Uterus (tissue), 4 donors: Measurements from ENCODE around the gene CBFA2T3. TPM values are rescaled to one million over a fixed set of nuclear protein-coding genes. Genes with fewer than 3 reads are reported as not detected.

Source experiments
- DNase-seq, 2 donors: peaks; one replicate each; pipeline ENCODE4 v3.0.0-alpha.2; 2019 to 2020
- H3K27ac ChIP-seq, 2 donors: fragments of 200-600 bp; sonication (generic); 1 replicate in 1 of 2; 2 replicates in 1 of 2; pipeline ENCODE4 v1.5.1; 2016 to 2018
- H3K27me3 ChIP-seq, 2 donors: fragments of 200-600 bp; sonication (generic); one replicate each; pipeline ENCODE4 v1.5.1; 2018 to 2019; ENCODE audit warnings: control low read depth in 1 of 2
- H3K36me3 ChIP-seq, 2 donors: fragments of 200-600 bp; sonication (generic); one replicate each; pipeline ENCODE4 v1.5.1; 2019; ENCODE audit warnings: control low read depth in 1 of 2
- H3K4me1 ChIP-seq, 2 donors: fragments of 200-600 bp; sonication (generic); one replicate each; pipeline ENCODE4 v1.5.1; 2018 to 2019; ENCODE audit warnings: control low read depth in 1 of 2
- H3K4me3 ChIP-seq, 2 donors: fragments of 200-600 bp; sonication (generic); 1 replicate in 1 of 2; 2 replicates in 1 of 2; pipeline ENCODE4 v1.5.1; 2018 to 2019; ENCODE audit warnings: mild to moderate bottlenecking in 1 of 2
- H3K9me3 ChIP-seq, 2 donors: fragments of 200-600 bp; sonication (generic); one replicate each; pipeline ENCODE4 v1.5.1; 2019; ENCODE audit warnings: control low read depth in 1 of 2
- POLR2A ChIP-seq, 2 donors: fragments of 450-650 bp; IDR thresholded peaks; one replicate each; pipeline ENCODE4 v1.6.1; 2016; ENCODE audit warnings: antibody characterized with exemption in 2 of 2, mild to moderate bottlenecking in 1 of 2, moderate library complexity in 1 of 2
- intact Hi-C: fragments of 100-400 bp; cut with DNase I; formaldehyde crosslinking; loops from one replicate; pipeline ENCODE4 v1.15.1; 2023; ENCODE audit warnings: low total_unique reads
- total RNA-seq, 4 donors: library from RNA; depleted of rRNA in 3 of 4; stranded (reverse); fragments of >200 nt in 3 of 4; gene quantifications; one replicate each; pipeline versions ENCODE4 v1.1.0 to v1.2.4, GENCODE V29; 2014 to 2023
- TF ChIP-seq, protein P1 (sequence below), 4 experiments: fragments of 200-600 bp in 2 of 4; fragments of 450-650 bp in 2 of 4; sonication (generic) in 2 of 4; IDR thresholded peaks; one replicate each; pipeline ENCODE4 v1.5.1; 2016 to 2019; ENCODE audit warnings: antibody characterized with exemption in 4 of 4, mild to moderate bottlenecking in 2 of 4, moderate library complexity in 1 of 4
- donor health status: DM: yes; HTN: yes; CAD: no.

Gene CBFA2T3
- total RNA-seq: 10 to 100 TPM in 1 of 4 donors, 1 to 10 TPM in 1, under 1 TPM in 2; under 0.01 to 12.1 (median 3.1) TPM

DNA sequence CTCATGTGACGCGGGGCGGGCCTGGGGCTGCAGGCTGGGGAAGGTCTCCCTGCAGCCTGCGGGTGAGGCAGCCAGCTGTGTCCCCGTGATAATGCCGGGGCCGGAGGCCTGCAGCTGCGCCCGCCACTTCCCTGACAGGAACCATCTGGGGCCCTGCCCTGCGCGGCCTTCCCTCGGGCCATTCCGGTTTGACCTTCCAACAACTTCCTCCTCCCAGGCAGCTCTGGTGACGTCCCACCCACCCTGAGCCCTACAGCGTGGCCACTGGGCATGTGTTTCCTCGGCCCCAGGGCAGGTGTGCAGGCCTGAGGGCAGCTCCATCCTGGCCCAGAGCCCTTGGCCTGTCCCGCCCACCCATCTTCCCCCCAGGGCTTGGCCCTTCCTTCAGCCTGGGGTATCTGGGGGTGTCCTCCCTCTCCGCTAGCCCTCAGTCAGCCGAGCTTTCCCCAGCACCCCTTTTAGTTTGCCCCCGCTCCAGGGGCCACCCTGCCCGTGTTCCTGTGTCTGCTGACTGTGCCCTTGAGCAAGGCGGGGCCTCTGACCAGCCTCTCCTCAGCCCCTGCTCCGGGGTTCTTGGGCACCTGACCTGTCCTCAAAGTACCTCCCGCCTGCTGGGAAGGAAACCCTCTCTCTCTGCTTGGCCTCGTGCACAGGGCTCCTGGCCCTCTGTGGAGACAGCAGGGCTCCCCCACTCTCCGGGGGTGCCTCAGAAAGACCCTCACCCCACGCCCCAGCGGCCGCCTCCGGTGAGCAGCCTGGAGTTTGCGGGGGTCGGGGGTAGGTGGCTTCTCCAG lies at the start of gene CBFA2T3:
TSS of gene CBFA2T3 (minus strand) at position 190 of the 794 bp plus-strand sequence. CDS start 400 bp downstream, outside the sequence.
- no peak for TF ChIP-seq POLR2A (IDR thresholded peaks at IDR 0.05)
- TF ChIP-seq, protein P1, sequence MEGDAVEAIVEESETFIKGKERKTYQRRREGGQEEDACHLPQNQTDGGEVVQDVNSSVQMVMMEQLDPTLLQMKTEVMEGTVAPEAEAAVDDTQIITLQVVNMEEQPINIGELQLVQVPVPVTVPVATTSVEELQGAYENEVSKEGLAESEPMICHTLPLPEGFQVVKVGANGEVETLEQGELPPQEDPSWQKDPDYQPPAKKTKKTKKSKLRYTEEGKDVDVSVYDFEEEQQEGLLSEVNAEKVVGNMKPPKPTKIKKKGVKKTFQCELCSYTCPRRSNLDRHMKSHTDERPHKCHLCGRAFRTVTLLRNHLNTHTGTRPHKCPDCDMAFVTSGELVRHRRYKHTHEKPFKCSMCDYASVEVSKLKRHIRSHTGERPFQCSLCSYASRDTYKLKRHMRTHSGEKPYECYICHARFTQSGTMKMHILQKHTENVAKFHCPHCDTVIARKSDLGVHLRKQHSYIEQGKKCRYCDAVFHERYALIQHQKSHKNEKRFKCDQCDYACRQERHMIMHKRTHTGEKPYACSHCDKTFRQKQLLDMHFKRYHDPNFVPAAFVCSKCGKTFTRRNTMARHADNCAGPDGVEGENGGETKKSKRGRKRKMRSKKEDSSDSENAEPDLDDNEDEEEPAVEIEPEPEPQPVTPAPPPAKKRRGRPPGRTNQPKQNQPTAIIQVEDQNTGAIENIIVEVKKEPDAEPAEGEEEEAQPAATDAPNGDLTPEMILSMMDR (IDR thresholded peaks at IDR 0.05): no peak
- H3K27me3 ChIP-seq: no peaks in the 10 kb centered on the region
- intact Hi-C loops: no loop called here

GRCh38 chr16:89026121-89026612 lies 49.2 kb upstream of the CBFA2T3 start:
- intact Hi-C loops: no loop called here
- Histone ChIP-seq H3K4me1 (no peaks in the 10 kb centered on the region), H3K36me3 (no peaks in the 10 kb centered on the region), H3K9me3 (no peaks in the 10 kb centered on the region), H3K27ac (no peak overlapping the region), H3K4me3 (no peak overlapping the region), H3K27me3 (no peaks in the 10 kb centered on the region)
- TF ChIP-seq POLR2A (IDR thresholded peaks at IDR 0.05): no peak
- TF ChIP-seq, protein P1 (IDR thresholded peaks at IDR 0.05): no peak
- DNase-seq: no peak

More for the DNA sequence above, at the start of gene CBFA2T3:
- Histone ChIP-seq H3K27ac (no peak within 1 kb of the TSS), H3K4me3 (no peak within 1 kb of the TSS), H3K4me1 (no peaks in the 10 kb centered on the region), H3K9me3 (no peaks in the 10 kb centered on the region), H3K36me3 (no peaks in the 10 kb centered on the region)
- DNase-seq: peak; percentile 34 to 64

GRCh38 chr16:89025636-89026035 lies 48.6 kb upstream of the CBFA2T3 start:
- H3K27me3 ChIP-seq: no peaks in the 10 kb centered on the region

DNA sequence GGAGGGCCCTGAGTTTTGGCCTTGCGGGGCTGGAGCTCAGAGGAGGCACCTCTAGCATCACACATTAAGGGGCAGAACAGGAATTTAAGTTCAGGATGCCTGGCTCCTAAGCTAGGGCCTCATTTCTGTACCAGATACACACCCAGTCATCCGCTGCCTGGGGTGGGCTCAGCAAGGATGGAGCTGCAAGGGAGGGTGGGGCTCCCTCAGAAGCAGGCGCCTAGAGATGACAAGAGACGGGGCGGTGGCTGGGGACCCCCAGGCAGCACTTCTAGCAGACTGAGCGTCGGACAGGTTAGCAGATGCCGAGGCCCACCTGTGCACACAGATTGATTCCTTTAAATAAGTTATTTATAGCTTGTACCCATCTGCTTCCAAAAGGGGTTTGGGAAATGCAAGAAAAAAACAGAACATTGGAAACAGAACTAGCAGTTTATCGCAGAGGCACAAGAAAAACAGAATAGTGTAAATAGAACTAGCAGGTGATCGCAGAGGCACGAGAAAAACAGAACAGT lies 47.6 kb upstream of the CBFA2T3 start:
- DNase-seq: no peak
- Histone ChIP-seq H3K27ac (no peak overlapping the region), H3K4me3 (no peak overlapping the region), H3K27me3 (no peaks in the 10 kb centered on the region), H3K9me3 (no peaks in the 10 kb centered on the region), H3K36me3 (no peaks in the 10 kb centered on the region), H3K4me1 (no peaks in the 10 kb centered on the region)
- intact Hi-C loops: no loop called here
- no peak for TF ChIP-seq POLR2A (IDR thresholded peaks at IDR 0.05)
- TF ChIP-seq, protein P1 (IDR thresholded peaks at IDR 0.05): no peak

More at GRCh38 chr16:89025636-89026035, 48.6 kb upstream of the CBFA2T3 start:
- Histone ChIP-seq H3K4me1 (no peaks in the 10 kb centered on the region), H3K36me3 (no peaks in the 10 kb centered on the region), H3K27ac (no peak overlapping the region), H3K9me3 (no peaks in the 10 kb centered on the region), H3K4me3 (no peak overlapping the region)
- intact Hi-C loops: no loop called here
- DNase-seq: no peak
- TF ChIP-seq POLR2A (IDR thresholded peaks at IDR 0.05): no peak
- TF ChIP-seq, protein P1 (IDR thresholded peaks at IDR 0.05): no peak
